Neural progenitor cell (in vitro differentiated cells): Measurements from ENCODE around the gene COA3. TPM values are rescaled to one million over a fixed set of nuclear protein-coding genes. Genes with fewer than 3 reads are reported as not detected.

Experiments
- DNase-seq: peaks from one replicate; pipeline ENCODE4 v3.0.0-alpha.2; 2016; ENCODE audit warnings: low spot score
- H2AFZ ChIP-seq: fragments of 200-600 bp; sonication (generic); replicated peaks from 2 replicates; pipeline ENCODE4 v1.6.1; 2016; ENCODE audit warnings: antibody characterized with exemption
- H3F3A ChIP-seq: fragments of 200-600 bp; sonication (generic); 2 replicates; pipeline ENCODE4 v1.6.1; 2016; ENCODE audit warnings: antibody characterized with exemption, low read depth
- H3K27ac ChIP-seq: fragments of 200-600 bp; sonication (generic); 2 replicates; pipeline ENCODE4 v1.5.1; 2016; ENCODE audit warnings: mild to moderate bottlenecking
- H3K27me3 ChIP-seq: fragments of 200-600 bp; sonication (generic); 2 replicates; pipeline ENCODE4 v1.6.1; 2016; ENCODE audit warnings: mild to moderate bottlenecking, moderate library complexity
- H3K36me3 ChIP-seq: fragments of 200-600 bp; sonication (generic); 2 replicates; pipeline ENCODE4 v1.5.1; 2016
- H3K4me1 ChIP-seq: fragments of 200-600 bp; sonication (generic); 2 replicates; pipeline ENCODE4 v1.6.1; 2016; ENCODE audit warnings: mixed run types
- H3K4me2 ChIP-seq: fragments of 200-600 bp; sonication (generic); 2 replicates; pipeline ENCODE4 v1.6.1; 2016
- H3K4me3 ChIP-seq: fragments of 200-600 bp; sonication (generic); 2 replicates; pipeline ENCODE4 v1.5.1; 2016
- H3K79me2 ChIP-seq: fragments of 200-600 bp; sonication (generic); 2 replicates; pipeline ENCODE4 v1.6.1; 2016; ENCODE audit warnings: low read depth
- H3K9ac ChIP-seq: fragments of 200-600 bp; sonication (generic); 2 replicates; pipeline ENCODE4 v1.6.1; 2016
- H3K9me3 ChIP-seq: fragments of 200-600 bp; sonication (generic); 2 replicates; pipeline ENCODE4 v1.5.1; 2016; ENCODE audit warnings: low read depth
- H4K20me1 ChIP-seq: fragments of 200-600 bp; sonication (generic); 2 replicates; pipeline ENCODE4 v1.6.1; 2016; ENCODE audit warnings: low read depth
- H3K27ac Mint-ChIP-seq: 3 replicates; pipeline ENCODE4 v1.8.0; 2021; ENCODE audit warnings: mixed read lengths
- H3K27me3 Mint-ChIP-seq: 2 replicates; pipeline ENCODE4 v1.8.0; 2022; ENCODE audit warnings: low read depth, mild to moderate bottlenecking, inconsistent platforms, moderate library complexity, mixed read lengths; ENCODE audit not compliant: insufficient read depth
- H3K36me3 Mint-ChIP-seq: 3 replicates; pipeline ENCODE4 v1.8.0; 2021; ENCODE audit warnings: mixed read lengths
- H3K4me1 Mint-ChIP-seq: 3 replicates; pipeline ENCODE4 v1.8.0; 2021; ENCODE audit warnings: mixed read lengths
- H3K4me3 Mint-ChIP-seq: 3 replicates; pipeline ENCODE4 v1.8.0; 2021; ENCODE audit warnings: mild to moderate bottlenecking, moderate library complexity, mixed read lengths
- H3K9me3 Mint-ChIP-seq: 3 replicates; pipeline ENCODE4 v1.8.0; 2020; ENCODE audit warnings: mixed read lengths
- EZH2 ChIP-seq: fragments of 200-600 bp; sonication (generic); IDR thresholded peaks from 2 replicates; pipeline ENCODE4 v1.6.1; 2017; ENCODE audit warnings: antibody characterized with exemption, mild to moderate bottlenecking, moderate library complexity
- EZH2phosphoT487 ChIP-seq: fragments of 200-600 bp; sonication (generic); IDR thresholded peaks from 2 replicates; pipeline ENCODE4 v1.6.1; 2017; ENCODE audit warnings: antibody characterized with exemption
- total RNA-seq: library from RNA; depleted of rRNA; stranded (reverse); fragments of >200 nt; gene quantifications from 2 replicates; pipeline ENCODE4 v1.2.3, GENCODE V29; 2015; ENCODE audit warnings: low replicate concordance
- TF ChIP-seq, protein P1 (sequence below): fragments of 200-600 bp; sonication (generic); IDR thresholded peaks from 2 replicates; pipeline ENCODE4 v1.5.1; 2017; ENCODE audit warnings: antibody characterized with exemption, mild to moderate bottlenecking

The COA3 gene
- total RNA-seq, 1 donor from 2014 or later: 61.2 TPM

DNA sequence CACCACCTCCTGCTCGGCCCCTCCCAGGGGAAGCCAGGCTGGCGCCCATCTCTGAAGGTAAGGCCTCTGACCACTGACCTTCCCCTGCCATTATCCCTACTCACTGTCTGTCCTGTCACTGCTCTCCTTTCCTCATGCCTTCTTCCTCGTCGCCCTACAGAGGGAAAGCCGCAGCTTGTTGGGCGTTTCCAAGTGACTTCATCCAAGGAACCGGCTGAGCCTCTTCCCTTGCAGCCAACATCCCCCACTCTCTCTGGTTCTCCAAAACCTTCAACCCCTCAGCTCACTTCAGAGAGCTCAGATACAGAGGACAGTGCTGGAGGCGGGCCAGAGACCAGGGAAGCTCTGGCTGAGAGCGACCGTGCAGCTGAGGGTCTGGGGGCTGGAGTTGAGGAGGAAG lies 3.0 kb downstream of the COA3 start:
- peaks cover 7% of the 10 kb centered on the region for H3K4me1 ChIP-seq
- H3K27ac ChIP-seq: no peak overlapping the region
- Mint-ChIP-seq H3K4me1 (peaks cover 9% of the 10 kb centered on the region), H3K4me3 (peak overlapping the region; percentile 52), H3K27ac (no peak overlapping the region), H3K36me3 (peaks cover 14% of the 10 kb centered on the region), H3K9me3 (peaks cover 3% of the 10 kb centered on the region), H3K27me3 (peaks cover 21% of the 10 kb centered on the region)
- peaks cover 16% of the 10 kb centered on the region for H3K79me2 ChIP-seq
- H3K4me2 ChIP-seq: no peak overlapping the region
- H3F3A ChIP-seq: no peaks in the 10 kb centered on the region
- H3K9ac ChIP-seq: no peak overlapping the region
- DNase-seq: no peak
- no peak overlapping the region for H3K4me3 ChIP-seq
- TF ChIP-seq EZH2: no peak
- TF ChIP-seq, protein P1, sequence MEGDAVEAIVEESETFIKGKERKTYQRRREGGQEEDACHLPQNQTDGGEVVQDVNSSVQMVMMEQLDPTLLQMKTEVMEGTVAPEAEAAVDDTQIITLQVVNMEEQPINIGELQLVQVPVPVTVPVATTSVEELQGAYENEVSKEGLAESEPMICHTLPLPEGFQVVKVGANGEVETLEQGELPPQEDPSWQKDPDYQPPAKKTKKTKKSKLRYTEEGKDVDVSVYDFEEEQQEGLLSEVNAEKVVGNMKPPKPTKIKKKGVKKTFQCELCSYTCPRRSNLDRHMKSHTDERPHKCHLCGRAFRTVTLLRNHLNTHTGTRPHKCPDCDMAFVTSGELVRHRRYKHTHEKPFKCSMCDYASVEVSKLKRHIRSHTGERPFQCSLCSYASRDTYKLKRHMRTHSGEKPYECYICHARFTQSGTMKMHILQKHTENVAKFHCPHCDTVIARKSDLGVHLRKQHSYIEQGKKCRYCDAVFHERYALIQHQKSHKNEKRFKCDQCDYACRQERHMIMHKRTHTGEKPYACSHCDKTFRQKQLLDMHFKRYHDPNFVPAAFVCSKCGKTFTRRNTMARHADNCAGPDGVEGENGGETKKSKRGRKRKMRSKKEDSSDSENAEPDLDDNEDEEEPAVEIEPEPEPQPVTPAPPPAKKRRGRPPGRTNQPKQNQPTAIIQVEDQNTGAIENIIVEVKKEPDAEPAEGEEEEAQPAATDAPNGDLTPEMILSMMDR: no peak
- no peak for TF ChIP-seq EZH2phosphoT487
- H3K36me3 ChIP-seq: no peaks in the 10 kb centered on the region
- H3K9me3 ChIP-seq: no peaks in the 10 kb centered on the region
- H4K20me1 ChIP-seq: no peaks in the 10 kb centered on the region
- H3K27me3 ChIP-seq: peaks cover 14% of the 10 kb centered on the region
- H2AFZ ChIP-seq: no peak overlapping the region

DNA sequence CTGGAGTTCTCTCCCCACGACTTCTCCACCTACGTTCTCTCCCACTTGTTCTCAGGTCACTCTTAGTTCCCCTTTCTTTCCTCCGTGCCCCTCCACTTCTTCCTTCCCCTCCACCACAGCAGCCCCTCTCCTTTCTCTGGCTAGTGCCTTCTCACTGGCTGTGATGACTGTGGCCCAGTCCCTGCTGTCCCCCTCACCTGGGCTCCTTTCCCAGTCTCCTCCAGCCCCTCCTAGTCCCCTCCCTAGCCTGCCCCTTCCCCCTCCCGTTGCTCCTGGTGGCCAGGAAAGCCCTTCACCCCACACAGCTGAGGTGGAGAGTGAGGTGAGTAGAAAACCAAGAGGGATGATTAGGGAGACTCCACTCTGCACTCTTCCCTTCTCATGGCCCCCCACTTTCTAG lies 3.4 kb downstream of the COA3 start:
- H3K4me1 Mint-ChIP-seq: peaks cover 9% of the 10 kb centered on the region
- Histone ChIP-seq H3K27me3 (peaks cover 10% of the 10 kb centered on the region), H3F3A (no peaks in the 10 kb centered on the region), H3K9me3 (no peaks in the 10 kb centered on the region), H3K4me3 (no peak overlapping the region), H3K4me1 (peaks cover 7% of the 10 kb centered on the region), H2AFZ (no peak overlapping the region), H3K79me2 (peaks cover 16% of the 10 kb centered on the region), H3K9ac (no peak overlapping the region), H3K36me3 (no peaks in the 10 kb centered on the region), H4K20me1 (no peaks in the 10 kb centered on the region), H3K27ac (no peak overlapping the region), H3K4me2 (no peak overlapping the region)
- peak overlapping the region; percentile 14 for H3K4me3 Mint-ChIP-seq
- peaks cover 22% of the 10 kb centered on the region for H3K27me3 Mint-ChIP-seq
- H3K27ac Mint-ChIP-seq: no peak overlapping the region
- H3K9me3 Mint-ChIP-seq: peaks cover 3% of the 10 kb centered on the region
- peaks cover 14% of the 10 kb centered on the region for H3K36me3 Mint-ChIP-seq
- no peak for DNase-seq
- TF ChIP-seq, protein P1: no peak
- TF ChIP-seq EZH2phosphoT487 (no peak), EZH2 (no peak)

DNA sequence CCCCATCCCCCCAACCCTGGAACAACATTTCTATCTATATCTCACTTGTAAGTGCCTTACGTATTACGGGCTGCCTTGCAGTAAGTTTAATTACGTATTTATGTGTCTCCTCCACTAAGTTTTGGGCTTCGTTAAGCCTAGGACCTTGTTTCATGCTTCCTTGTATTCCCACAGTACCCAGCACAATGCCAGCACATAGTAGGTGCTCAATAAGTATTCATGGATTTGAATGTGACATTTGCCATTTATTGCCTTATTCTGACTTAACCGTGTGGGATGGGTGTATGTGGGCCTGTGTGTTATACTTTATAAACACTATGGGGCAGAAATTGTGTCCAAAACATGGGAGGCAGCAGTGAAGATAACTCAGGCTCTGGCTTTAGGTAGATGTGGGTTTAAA lies 6.0 kb downstream of the COA3 start:
- Histone ChIP-seq H3K4me1 (peaks cover 3% of the 10 kb centered on the region), H3F3A (no peaks in the 10 kb centered on the region), H3K27ac (no peak overlapping the region), H3K79me2 (peaks cover 7% of the 10 kb centered on the region), H2AFZ (no peak overlapping the region), H3K4me2 (no peak overlapping the region), H4K20me1 (no peaks in the 10 kb centered on the region), H3K9ac (no peak overlapping the region), H3K27me3 (no peaks in the 10 kb centered on the region), H3K36me3 (no peaks in the 10 kb centered on the region), H3K9me3 (no peaks in the 10 kb centered on the region), H3K4me3 (no peak overlapping the region)
- peaks cover 12% of the 10 kb centered on the region for H3K27me3 Mint-ChIP-seq
- no peak overlapping the region for H3K27ac Mint-ChIP-seq
- no peak for TF ChIP-seq EZH2
- TF ChIP-seq EZH2phosphoT487: no peak
- H3K9me3 Mint-ChIP-seq: no peaks in the 10 kb centered on the region
- H3K4me1 Mint-ChIP-seq: peaks cover 1% of the 10 kb centered on the region
- peaks cover 12% of the 10 kb centered on the region for H3K36me3 Mint-ChIP-seq
- DNase-seq: no peak
- no peak overlapping the region for H3K4me3 Mint-ChIP-seq

DNA sequence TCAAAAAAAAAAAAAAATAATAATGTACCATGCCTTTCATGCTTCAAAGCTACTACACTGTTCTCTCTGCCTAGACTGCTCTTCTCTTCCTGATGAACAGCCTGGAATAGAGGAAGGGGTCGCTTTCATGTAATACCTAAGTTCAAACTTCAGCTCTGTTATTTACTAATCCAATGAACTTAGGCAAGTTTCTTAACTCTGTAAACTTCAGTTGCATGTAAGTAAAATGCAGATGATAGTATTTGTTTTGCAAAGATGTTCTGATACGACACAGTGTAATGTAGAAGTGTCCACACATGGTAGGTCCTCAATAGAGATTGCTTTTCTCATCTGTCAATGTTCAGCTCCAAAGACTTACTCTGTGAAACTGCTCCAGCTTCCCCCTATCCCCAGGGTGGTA lies 6.6 kb downstream of the COA3 start:
- no peak overlapping the region for H2AFZ ChIP-seq
- no peaks in the 10 kb centered on the region for H3K36me3 ChIP-seq
- no peaks in the 10 kb centered on the region for H3K9me3 ChIP-seq
- Mint-ChIP-seq H3K9me3 (no peaks in the 10 kb centered on the region), H3K36me3 (peaks cover 12% of the 10 kb centered on the region), H3K27me3 (peaks cover 12% of the 10 kb centered on the region), H3K27ac (no peak overlapping the region), H3K4me3 (no peak overlapping the region), H3K4me1 (no peaks in the 10 kb centered on the region)
- no peak overlapping the region for H3K9ac ChIP-seq
- TF ChIP-seq EZH2phosphoT487 (no peak), EZH2 (no peak)
- TF ChIP-seq, protein P1: no peak
- no peak overlapping the region for H3K4me3 ChIP-seq
- no peak overlapping the region for H3K4me2 ChIP-seq
- DNase-seq: no peak
- no peaks in the 10 kb centered on the region for H4K20me1 ChIP-seq
- no peaks in the 10 kb centered on the region for H3K27me3 ChIP-seq
- no peaks in the 10 kb centered on the region for H3F3A ChIP-seq
- H3K27ac ChIP-seq: no peak overlapping the region
- no peaks in the 10 kb centered on the region for H3K4me1 ChIP-seq
- peaks cover under 1% of the 10 kb centered on the region for H3K79me2 ChIP-seq
